Type B pancreatic cell (in vitro differentiated cells): Measurements from ENCODE around the gene PGR. TPM values are rescaled to one million over a fixed set of nuclear protein-coding genes. Genes with fewer than 3 reads are reported as not detected.

Experiments used
- DNase-seq: peaks from one replicate; pipeline ENCODE4 v3.0.0; 2021; ENCODE audit warnings: mixed read lengths; ENCODE audit not compliant: unreplicated experiment; ENCODE audit errors: extremely low spot score
- H3K27ac Mint-ChIP-seq: 2 replicates; pipeline ENCODE4 v1.8.0; 2021; ENCODE audit warnings: mild to moderate bottlenecking, mixed read lengths
- H3K27me3 Mint-ChIP-seq: 2 replicates; pipeline ENCODE4 v1.8.0; 2021; ENCODE audit warnings: mixed read lengths
- H3K36me3 Mint-ChIP-seq: 2 replicates; pipeline ENCODE4 v1.8.0; 2021; ENCODE audit warnings: mixed read lengths
- H3K4me1 Mint-ChIP-seq: one replicate; pipeline ENCODE4 v1.8.0; 2021; ENCODE audit warnings: mixed read lengths; ENCODE audit not compliant: unreplicated experiment
- H3K4me3 Mint-ChIP-seq: 2 replicates; pipeline ENCODE4 v1.8.0; 2021; ENCODE audit warnings: mild to moderate bottlenecking, mixed read lengths
- H3K9me3 Mint-ChIP-seq: 2 replicates; pipeline ENCODE4 v1.8.0; 2021; ENCODE audit warnings: mixed read lengths
- CTCF ChIP-seq: fragments of 200-600 bp; sonication (generic); conservative IDR thresholded peaks from 2 replicates; pipeline ENCODE4 v1.5.0; 2021; ENCODE audit warnings: antibody characterized with exemption, mild to moderate bottlenecking
- total RNA-seq: library from RNA; stranded (reverse); gene quantifications from 2 replicates; pipeline ENCODE4 v1.2.1, GENCODE V29; 2021; ENCODE audit warnings: low replicate concordance

Gene PGR
- total RNA-seq, 1 donor from 2014 or later = 0.29 TPM

GRCh38 chr11:101035872-101036271, 93.7 kb downstream of the PGR start:
- Mint-ChIP-seq H3K36me3 (no peaks in the 10 kb centered on the region), H3K27ac (no peak overlapping the region), H3K27me3 (peaks cover 5% of the 10 kb centered on the region), H3K4me1 (no peaks in the 10 kb centered on the region), H3K4me3 (no peak overlapping the region), H3K9me3 (no peaks in the 10 kb centered on the region)
- DNase-seq = no peak
- no peak for TF ChIP-seq CTCF

- no peaks in the 10 kb centered on the region for H3K9me3 Mint-ChIP-seq
- H3K27ac Mint-ChIP-seq = no peak overlapping the region
- H3K36me3 Mint-ChIP-seq = no peaks in the 10 kb centered on the region
- no peak for TF ChIP-seq CTCF
- no peak overlapping the region for H3K4me3 Mint-ChIP-seq
- no peaks in the 10 kb centered on the region for H3K27me3 Mint-ChIP-seq
- no peaks in the 10 kb centered on the region for H3K4me1 Mint-ChIP-seq
- DNase-seq = no peak
Measured at GRCh38 chr11:101034076-101034475, 95.5 kb downstream of the PGR start.

DNA sequence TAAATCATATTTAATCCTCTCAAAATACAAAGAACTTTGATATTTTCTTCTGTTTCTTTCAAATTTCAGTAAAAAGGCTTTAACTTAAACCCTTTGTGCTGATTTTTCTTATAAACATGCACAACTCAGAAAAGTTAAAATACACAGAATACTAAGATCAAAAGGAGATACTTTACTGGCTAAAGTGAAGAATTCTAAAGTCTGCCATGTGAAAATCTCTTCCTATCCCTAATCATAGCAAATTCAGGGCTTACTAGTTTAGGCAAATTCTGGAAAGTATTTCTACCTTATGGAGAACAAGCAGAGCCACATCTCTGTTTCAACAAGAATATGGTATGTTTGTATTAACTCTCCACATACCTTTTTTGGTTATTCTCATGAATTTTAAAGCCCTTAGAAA, 96.6 kb downstream of the PGR start:
- no peaks in the 10 kb centered on the region for H3K36me3 Mint-ChIP-seq
- H3K4me1 Mint-ChIP-seq = no peaks in the 10 kb centered on the region
- H3K4me3 Mint-ChIP-seq = no peak overlapping the region
- no peak overlapping the region for H3K27ac Mint-ChIP-seq
- no peaks in the 10 kb centered on the region for H3K27me3 Mint-ChIP-seq
- no peak for TF ChIP-seq CTCF
- DNase-seq = no peak
- no peaks in the 10 kb centered on the region for H3K9me3 Mint-ChIP-seq

GRCh38 chr11:101031713-101032112, 97.9 kb downstream of the PGR start:
- H3K4me3 Mint-ChIP-seq = no peak overlapping the region
- H3K27me3 Mint-ChIP-seq = no peaks in the 10 kb centered on the region
- no peak for TF ChIP-seq CTCF
- H3K4me1 Mint-ChIP-seq = no peaks in the 10 kb centered on the region
- H3K27ac Mint-ChIP-seq = no peak overlapping the region
- no peaks in the 10 kb centered on the region for H3K9me3 Mint-ChIP-seq
- no peak for DNase-seq
- no peaks in the 10 kb centered on the region for H3K36me3 Mint-ChIP-seq

- Mint-ChIP-seq H3K4me1 (no peaks in the 10 kb centered on the region), H3K36me3 (no peaks in the 10 kb centered on the region), H3K27me3 (no peaks in the 10 kb centered on the region), H3K9me3 (no peaks in the 10 kb centered on the region), H3K27ac (no peak overlapping the region), H3K4me3 (no peak overlapping the region)
- no peak for DNase-seq
- TF ChIP-seq CTCF = no peak
Measured at GRCh38 chr11:101030692-101031091, 98.9 kb downstream of the PGR start.

DNA sequence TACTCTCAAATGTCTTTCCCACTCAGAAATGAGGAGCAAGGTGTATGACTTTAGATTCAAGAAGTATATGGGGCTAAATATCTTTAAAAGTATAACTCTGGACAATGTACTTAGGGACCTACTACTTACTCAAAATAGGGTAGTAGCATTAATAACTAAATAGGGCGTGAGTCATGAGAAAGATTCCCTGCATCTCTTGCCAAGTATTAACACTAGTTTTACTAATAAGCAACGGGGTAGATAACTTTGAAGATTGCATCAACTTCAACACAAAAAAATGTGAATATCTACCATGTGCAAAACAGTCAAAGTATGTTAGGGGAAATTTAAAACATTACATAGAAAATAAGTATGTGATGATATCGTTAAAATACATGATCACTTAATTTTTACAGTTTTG, 99.6 kb downstream of the PGR start:
- Mint-ChIP-seq H3K4me3 (no peak overlapping the region), H3K4me1 (no peaks in the 10 kb centered on the region), H3K9me3 (no peaks in the 10 kb centered on the region), H3K36me3 (no peaks in the 10 kb centered on the region), H3K27me3 (no peaks in the 10 kb centered on the region), H3K27ac (no peak overlapping the region)
- no peak for TF ChIP-seq CTCF
- DNase-seq = no peak
